Effector CD4-positive, alpha-beta T cell (primary cell): ENCODE data around the gene CHRNG.

Experiments
- DNase-seq: peaks from one replicate; pipeline ENCODE4 v3.0.0-alpha.2; 2020

CHRNG gene

GRCh38 chr2:232580648-232580981 lies 41.1 kb downstream of the CHRNG start:
- DNase-seq: no peak

GRCh38 chr2:232581725-232582124 lies 42.2 kb downstream of the CHRNG start:
- no peak for DNase-seq

GRCh38 chr2:232584238-232584637 lies 44.7 kb downstream of the CHRNG start:
- no peak for DNase-seq

GRCh38 chr2:232586943-232587505 lies 47.5 kb downstream of the CHRNG start:
- no peak for DNase-seq

- no peak for DNase-seq
Measured at GRCh38 chr2:232587512-232587911, 48.0 kb downstream of the CHRNG start.

GRCh38 chr2:232588031-232588430 lies 48.5 kb downstream of the CHRNG start:
- DNase-seq: no peak

- no peak for DNase-seq
Measured at GRCh38 chr2:232588680-232589585, 49.4 kb downstream of the CHRNG start.

GRCh38 chr2:232592772-232593395 lies 53.4 kb downstream of the CHRNG start:
- no peak for DNase-seq

GRCh38 chr2:232593982-232594381 lies 54.5 kb downstream of the CHRNG start:
- DNase-seq: no peak
